HG02885 (cell line): ENCODE data around the gene ZSWIM6.

ENCODE experiments used
- ATAC-seq: cut with Tn5 transposase; IDR thresholded peaks from one replicate; pipeline ENCODE4 v1.9.1; 2021; ENCODE audit warnings: mild to moderate bottlenecking; ENCODE audit not compliant: unreplicated experiment, poor library complexity

The ZSWIM6 gene

GRCh38 chr5:61425918-61426317 is 93.9 kb downstream of the ZSWIM6 start:
- ATAC-seq = no peak

GRCh38 chr5:61429906-61430305 is 97.8 kb downstream of the ZSWIM6 start:
- ATAC-seq = no peak

GRCh38 chr5:61431923-61432620 is 100.0 kb downstream of the ZSWIM6 start:
- no peak for ATAC-seq

GRCh38 chr5:61435368-61435767 is 103.3 kb downstream of the ZSWIM6 start:
- no peak for ATAC-seq

GRCh38 chr5:61438298-61438970 is 106.4 kb downstream of the ZSWIM6 start:
- ATAC-seq = no peak

GRCh38 chr5:61440086-61440485 is 108.0 kb downstream of the ZSWIM6 start:
- ATAC-seq = no peak

- ATAC-seq = no peak
Measured at GRCh38 chr5:61440596-61440995, 108.5 kb downstream of the ZSWIM6 start.

GRCh38 chr5:61441742-61442141 is 109.7 kb downstream of the ZSWIM6 start:
- no peak for ATAC-seq

GRCh38 chr5:61447780-61448495 is 115.9 kb downstream of the ZSWIM6 start:
- ATAC-seq = no peak

GRCh38 chr5:61449804-61450492 is 117.9 kb downstream of the ZSWIM6 start:
- ATAC-seq = no peak

- no peak for ATAC-seq
Measured at GRCh38 chr5:61450493-61451279, 118.6 kb downstream of the ZSWIM6 start.

GRCh38 chr5:61455179-61456006 is 123.3 kb downstream of the ZSWIM6 start:
- ATAC-seq = no peak

- ATAC-seq = no peak
Measured at GRCh38 chr5:61460471-61460870, 128.4 kb downstream of the ZSWIM6 start.

- ATAC-seq = no peak
Measured at GRCh38 chr5:61461417-61461816, 129.4 kb downstream of the ZSWIM6 start.

GRCh38 chr5:61461926-61462325 is 129.9 kb downstream of the ZSWIM6 start:
- ATAC-seq = no peak

GRCh38 chr5:61463596-61463995 is 131.5 kb downstream of the ZSWIM6 start:
- no peak for ATAC-seq

GRCh38 chr5:61464512-61464911 is 132.5 kb downstream of the ZSWIM6 start:
- ATAC-seq = no peak

GRCh38 chr5:61465066-61465465 is 133.0 kb downstream of the ZSWIM6 start:
- ATAC-seq = no peak

GRCh38 chr5:61465496-61465895 is 133.4 kb downstream of the ZSWIM6 start:
- no peak for ATAC-seq
